GM12865 (cell line): ENCODE measurements around the gene RPL31.

ENCODE experiments used
- DNase-seq: peaks from one replicate; pipeline ENCODE4 v3.0.0; 2010; ENCODE audit warnings: low read depth
- H3K4me3 ChIP-seq: 2 replicates; pipeline ENCODE4 v1.5.1; 2011; ENCODE audit warnings: mild to moderate bottlenecking, low read depth, low read length, control low read depth
- CTCF ChIP-seq: IDR thresholded peaks from 2 replicates; pipeline ENCODE4 v1.5.1; 2011; ENCODE audit warnings: low read length, control low read depth, low read depth, inconsistent platforms; ENCODE audit not compliant: insufficient read depth; ENCODE audit errors: missing control alignments

RPL31 gene

GRCh38 chr2:101012054-101012705 is 10.1 kb downstream of the RPL31 start:
- peak; percentile 77 for DNase-seq
- peak overlapping the region; percentile 39; the same call in 1 of the 2 replicates for H3K4me3 ChIP-seq
- TF ChIP-seq CTCF = no peak

- H3K4me3 ChIP-seq = peak overlapping the region; percentile 39; the same call in 1 of the 2 replicates
- DNase-seq = peak; percentile 51
- TF ChIP-seq CTCF = peak; percentile 66
Observed at GRCh38 chr2:101012706-101013181, 10.7 kb downstream of the RPL31 start.

DNA sequence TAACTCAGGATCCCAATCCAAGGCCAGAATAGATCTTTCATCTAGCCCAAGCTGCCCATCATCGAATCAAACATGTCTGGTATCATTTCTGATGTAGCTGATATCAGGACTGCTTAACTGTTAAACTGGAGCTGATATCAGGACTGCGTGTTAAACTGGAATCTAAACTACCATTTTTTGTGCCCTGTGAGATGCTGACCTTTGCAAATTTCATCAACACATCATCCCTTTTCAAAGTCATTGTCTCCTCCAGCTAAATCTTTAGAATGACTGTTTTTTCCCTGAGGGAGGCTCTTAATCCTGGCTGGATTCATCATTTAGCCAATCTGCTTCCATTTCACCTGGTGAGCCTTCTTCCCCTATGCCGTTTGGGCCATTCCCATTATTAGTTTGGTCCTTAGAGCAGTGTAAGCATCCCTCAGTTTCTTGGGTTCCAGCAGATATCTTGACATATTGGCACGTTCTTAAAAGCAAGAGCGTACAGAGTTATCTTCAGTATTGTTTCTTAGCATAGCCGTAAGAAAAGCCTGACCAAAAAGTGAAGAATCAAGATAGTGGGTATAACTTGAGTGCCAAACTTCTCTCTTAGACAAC is 12.3 kb downstream of the RPL31 start:
- no peak for DNase-seq
- no peak for TF ChIP-seq CTCF
- no peak overlapping the region for H3K4me3 ChIP-seq

DNA sequence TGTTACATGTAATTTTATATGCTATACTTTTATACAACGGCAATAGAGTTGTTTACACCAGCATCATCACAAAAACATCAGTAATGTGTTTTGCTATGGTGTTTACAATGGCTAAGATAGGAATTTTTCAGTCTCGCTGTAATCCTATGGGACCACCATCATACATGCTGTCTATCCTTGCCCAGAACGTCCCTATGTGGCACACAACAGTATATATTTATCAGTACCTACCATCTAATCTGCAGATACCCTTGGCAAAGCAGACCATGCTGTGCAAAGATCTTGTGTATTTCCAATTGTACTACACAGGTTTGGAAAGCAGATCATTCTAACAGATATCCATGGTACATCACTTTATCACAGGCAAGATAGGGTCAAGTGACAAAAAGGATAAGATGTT is 15.3 kb downstream of the RPL31 start:
- no peak for TF ChIP-seq CTCF
- DNase-seq = no peak
- no peak overlapping the region for H3K4me3 ChIP-seq

GRCh38 chr2:101018934-101019333 is 16.8 kb downstream of the RPL31 start:
- no peak for TF ChIP-seq CTCF
- DNase-seq = no peak
- H3K4me3 ChIP-seq = no peak overlapping the region

DNA sequence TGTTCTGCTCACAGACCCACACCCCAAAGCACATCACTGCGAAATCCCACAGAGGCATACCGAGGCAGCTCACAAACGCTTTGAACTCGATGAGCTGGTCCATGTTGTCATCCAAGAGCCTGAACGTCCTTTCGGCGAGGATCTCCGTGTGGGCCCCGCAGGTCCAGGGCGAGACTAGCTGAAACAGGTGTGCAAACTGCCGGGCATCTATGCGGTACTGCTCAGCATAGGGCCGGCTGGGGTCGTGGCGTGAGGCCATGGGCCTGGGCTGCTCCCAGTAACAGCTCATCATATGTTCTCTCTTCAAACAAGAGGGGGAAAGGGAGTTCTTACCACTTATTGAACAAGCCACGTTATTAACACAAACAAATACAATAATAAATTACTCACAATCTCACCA is 20.1 kb downstream of the RPL31 start:
- TF ChIP-seq CTCF = no peak
- no peak overlapping the region for H3K4me3 ChIP-seq
- DNase-seq = no peak
